K562 (cell line): ENCODE measurements around the gene SYMPK. TPM values are rescaled to one million over a fixed set of nuclear protein-coding genes. Genes with fewer than 3 reads are reported as not detected.

Experiments
- BCL6 ChIP-seq: fragments of 250-450 bp; sonication (Bioruptor Pico); IDR thresholded peaks from 2 replicates; pipeline ENCODE4 v1.4.0; 2020
- BDP1 ChIP-seq: IDR thresholded peaks from 3 replicates; pipeline ENCODE4 v1.6.1; 2011; ENCODE audit not compliant: insufficient read length, insufficient read depth
- CTBP1 ChIP-seq: fragments of 450-650 bp; IDR thresholded peaks from 2 replicates; pipeline ENCODE4 v1.6.1; 2016; ENCODE audit warnings: borderline replicate concordance
- HMG20A ChIP-seq: fragments of 450-650 bp; formaldehyde crosslinking; conservative IDR thresholded peaks from 2 replicates; pipeline ENCODE4 v1.4.0; 2020; ENCODE audit warnings: mild to moderate bottlenecking, mixed read lengths
- MEIS2 ChIP-seq: fragments of 450-650 bp; IDR thresholded peaks from 2 replicates; pipeline ENCODE4 v1.6.1; 2014; ENCODE audit warnings: mild to moderate bottlenecking; ENCODE audit not compliant: partially characterized antibody
- POLR3G ChIP-seq: IDR thresholded peaks from 2 replicates; pipeline ENCODE4 v1.6.1; 2011; ENCODE audit not compliant: insufficient read length, insufficient replicate concordance; ENCODE audit errors: extremely low read depth
- RB1 ChIP-seq: fragments of 450-650 bp; IDR thresholded peaks from 2 replicates; pipeline ENCODE4 v1.6.1; 2017; ENCODE audit warnings: low read depth, mild to moderate bottlenecking
- SOX6 ChIP-seq: fragments of 450-650 bp; IDR thresholded peaks from 2 replicates; pipeline ENCODE4 v1.6.1; 2014; ENCODE audit warnings: mild to moderate bottlenecking
- ZNF23 ChIP-seq: fragments of 250-450 bp; sonication (Bioruptor Pico); IDR thresholded peaks from 2 replicates; pipeline ENCODE4 v1.4.0; 2020; ENCODE audit warnings: mild to moderate bottlenecking
- ZNF274 ChIP-seq: IDR thresholded peaks from 2 replicates; pipeline ENCODE4 v1.6.1; 2011; ENCODE audit warnings: low read depth, mild to moderate bottlenecking, low read length, moderate library complexity, borderline replicate concordance
- ZNF764 ChIP-seq: fragments of 250-450 bp; sonication (Bioruptor Pico); IDR thresholded peaks from 2 replicates; pipeline ENCODE4 v1.4.0; 2020; ENCODE audit warnings: low read depth, mild to moderate bottlenecking, moderate library complexity
- ZNF77 ChIP-seq: fragments of 250-450 bp; sonication (Bioruptor Pico); IDR thresholded peaks from 2 replicates; pipeline ENCODE4 v1.5.0; 2020
- polyA plus RNA-seq, 8 experiments: library from polyadenylated mRNA; depleted of rRNA in 4 of 8; stranded (reverse) in 5 of 8; unstranded in 3 of 8; fragments of >200 nt; fragmentation: Nextera tagmentation in 2 of 8; fragmentation: Illumina TruSeq in 1 of 8; extraction: Ambion mirVana in 2 of 8; extraction: Trizol in 1 of 8; gene quantifications; 2 replicates each; pipeline versions ENCODE4 v1.2.1 to v1.2.3, GENCODE V29; 2011 to 2014; ENCODE audit warnings: inconsistent platforms in 1 of 8, missing spikeins in 1 of 8
- total RNA-seq, 7 experiments: library from RNA; depleted of rRNA in 6 of 7; stranded (reverse); fragments of >200 nt in 6 of 7; fragmentation: Illumina TruSeq in 2 of 7; extraction: Trizol in 2 of 7; gene quantifications; 2 replicates each; pipeline versions ENCODE4 v1.2.1 to v1.2.3, GENCODE V29; 2011 to 2021; ENCODE audit warnings: low replicate concordance in 1 of 7
- TF ChIP-seq, protein P1 (sequence below): IDR thresholded peaks from 2 replicates; pipeline ENCODE4 v1.6.1; 2016; ENCODE audit warnings: missing genetic modification characterization, missing compliant biosample characterization
- TF ChIP-seq, protein P2 (sequence below): fragments of 250-450 bp; sonication (Bioruptor Pico); IDR thresholded peaks from 2 replicates; pipeline ENCODE4 v1.4.0; 2020
- TF ChIP-seq, protein P3 (sequence below): fragments of 250-450 bp; sonication (Bioruptor Pico); IDR thresholded peaks from 2 replicates; pipeline ENCODE4 v1.5.1; 2021; ENCODE audit warnings: mild to moderate bottlenecking
- TF ChIP-seq, protein P4 (sequence below): sonication (generic); formaldehyde crosslinking; IDR thresholded peaks from 2 replicates; pipeline ENCODE4 v1.8.0; 2022; ENCODE audit warnings: missing genetic modification reagents, mild to moderate bottlenecking, moderate library complexity, borderline replicate concordance
- TF ChIP-seq, protein P5 (sequence below), 2 experiments: fragments of 450-650 bp in 1 of 2; sonication (generic) in 1 of 2; formaldehyde crosslinking; conservative IDR thresholded peaks; 2 replicates each; pipeline versions ENCODE4 v1.4.0 to v1.8.1; 2020 to 2022; ENCODE audit warnings: mild to moderate bottlenecking in 1 of 2, missing genetic modification reagents in 1 of 2
- TF ChIP-seq, protein P6 (sequence below): fragments of 250-450 bp; sonication (Bioruptor Pico); IDR thresholded peaks from 2 replicates; pipeline ENCODE4 v1.5.0; 2020; ENCODE audit warnings: mild to moderate bottlenecking
- TF ChIP-seq, protein P7 (sequence below), 2 experiments: fragments of 250-450 bp in 1 of 2; fragments of 450-650 bp in 1 of 2; sonication (Bioruptor Pico) in 1 of 2; IDR thresholded peaks; 2 replicates each; pipeline versions ENCODE4 v1.6.1 to v1.8.0; 2016 to 2021; ENCODE audit warnings: mild to moderate bottlenecking in 2 of 2, moderate library complexity in 2 of 2, missing compliant biosample characterization in 1 of 2, missing genetic modification characterization in 1 of 2

The SYMPK gene
- total and polyA plus RNA-seq, 9 of the 15 experiments (the other 6 are each of a cell fraction or from before 2014, with no cell fraction given), result 0.73 to 95.5 (median 58.4) TPM

DNA sequence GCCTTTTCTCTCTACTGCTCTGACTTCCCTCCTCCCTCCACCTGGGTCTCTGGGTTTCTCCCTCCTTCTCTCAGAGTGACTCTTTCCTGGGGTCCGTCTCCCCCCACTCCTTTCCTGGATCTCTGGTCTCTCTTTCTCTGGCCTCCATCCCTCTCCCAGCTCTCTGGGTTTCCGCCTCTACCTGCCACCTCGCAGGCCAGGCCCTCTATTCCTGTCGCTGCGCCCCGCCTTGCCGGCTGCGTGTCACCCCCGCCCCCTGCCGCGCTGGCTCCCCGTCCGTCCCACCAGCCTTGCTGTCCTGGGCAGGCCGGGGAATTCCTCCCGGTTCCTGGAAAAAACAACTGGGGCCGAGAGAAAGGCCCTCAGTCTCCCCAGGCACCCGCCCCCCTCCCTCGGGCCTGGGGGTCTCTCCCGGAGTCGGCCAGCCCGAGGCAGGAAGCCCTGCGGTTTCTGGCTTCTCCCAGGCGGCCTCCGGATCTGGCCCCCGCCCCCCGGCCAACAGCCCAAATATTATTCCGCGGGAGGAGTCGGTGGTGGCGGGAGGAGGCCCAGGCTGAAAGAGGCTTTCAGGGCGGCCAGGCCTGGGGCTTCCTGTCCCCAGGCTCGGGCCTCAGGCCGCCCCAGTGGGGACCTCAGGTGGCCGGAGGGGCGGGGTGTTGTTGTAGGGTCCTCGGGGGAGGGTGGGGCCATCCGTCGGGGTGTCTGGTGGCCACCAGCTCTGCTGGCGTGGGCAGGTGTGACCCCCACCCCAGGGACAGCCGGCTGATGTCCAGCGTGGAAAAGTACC, 13.7 kb upstream of the SYMPK start (continued):
- TF ChIP-seq, protein P1, sequence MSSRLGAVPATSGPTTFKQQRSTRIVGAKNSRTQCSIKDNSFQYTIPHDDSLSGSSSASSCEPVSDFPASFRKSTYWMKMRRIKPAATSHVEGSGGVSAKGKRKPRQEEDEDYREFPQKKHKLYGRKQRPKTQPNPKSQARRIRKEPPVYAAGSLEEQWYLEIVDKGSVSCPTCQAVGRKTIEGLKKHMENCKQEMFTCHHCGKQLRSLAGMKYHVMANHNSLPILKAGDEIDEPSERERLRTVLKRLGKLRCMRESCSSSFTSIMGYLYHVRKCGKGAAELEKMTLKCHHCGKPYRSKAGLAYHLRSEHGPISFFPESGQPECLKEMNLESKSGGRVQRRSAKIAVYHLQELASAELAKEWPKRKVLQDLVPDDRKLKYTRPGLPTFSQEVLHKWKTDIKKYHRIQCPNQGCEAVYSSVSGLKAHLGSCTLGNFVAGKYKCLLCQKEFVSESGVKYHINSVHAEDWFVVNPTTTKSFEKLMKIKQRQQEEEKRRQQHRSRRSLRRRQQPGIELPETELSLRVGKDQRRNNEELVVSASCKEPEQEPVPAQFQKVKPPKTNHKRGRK, result no peak
- TF ChIP-seq, protein P2, sequence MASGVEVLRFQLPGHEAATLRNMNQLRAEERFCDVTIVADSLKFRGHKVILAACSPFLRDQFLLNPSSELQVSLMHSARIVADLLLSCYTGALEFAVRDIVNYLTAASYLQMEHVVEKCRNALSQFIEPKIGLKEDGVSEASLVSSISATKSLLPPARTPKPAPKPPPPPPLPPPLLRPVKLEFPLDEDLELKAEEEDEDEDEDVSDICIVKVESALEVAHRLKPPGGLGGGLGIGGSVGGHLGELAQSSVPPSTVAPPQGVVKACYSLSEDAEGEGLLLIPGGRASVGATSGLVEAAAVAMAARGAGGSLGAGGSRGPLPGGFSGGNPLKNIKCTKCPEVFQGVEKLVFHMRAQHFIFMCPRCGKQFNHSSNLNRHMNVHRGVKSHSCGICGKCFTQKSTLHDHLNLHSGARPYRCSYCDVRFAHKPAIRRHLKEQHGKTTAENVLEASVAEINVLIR, result no peak
- TF ChIP-seq ZNF764 (CRISPR knock-in tag) (no peak), BCL6 (no peak), MEIS2 (no peak), ZNF77 (CRISPR knock-in tag) (no peak), RB1 (peak; percentile 41; the same call in 1 of the 2 replicates), CTBP1 (peak; percentile 67), ZNF274 (no peak), ZNF23 (CRISPR knock-in tag) (no peak), POLR3G (no peak), BDP1 (no peak), SOX6 (0 out of 2 replicates have a peak, but pooled peaks have one; percentile 19), HMG20A (CRISPR knock-in tag) (no peak)
- TF ChIP-seq, protein P3, sequence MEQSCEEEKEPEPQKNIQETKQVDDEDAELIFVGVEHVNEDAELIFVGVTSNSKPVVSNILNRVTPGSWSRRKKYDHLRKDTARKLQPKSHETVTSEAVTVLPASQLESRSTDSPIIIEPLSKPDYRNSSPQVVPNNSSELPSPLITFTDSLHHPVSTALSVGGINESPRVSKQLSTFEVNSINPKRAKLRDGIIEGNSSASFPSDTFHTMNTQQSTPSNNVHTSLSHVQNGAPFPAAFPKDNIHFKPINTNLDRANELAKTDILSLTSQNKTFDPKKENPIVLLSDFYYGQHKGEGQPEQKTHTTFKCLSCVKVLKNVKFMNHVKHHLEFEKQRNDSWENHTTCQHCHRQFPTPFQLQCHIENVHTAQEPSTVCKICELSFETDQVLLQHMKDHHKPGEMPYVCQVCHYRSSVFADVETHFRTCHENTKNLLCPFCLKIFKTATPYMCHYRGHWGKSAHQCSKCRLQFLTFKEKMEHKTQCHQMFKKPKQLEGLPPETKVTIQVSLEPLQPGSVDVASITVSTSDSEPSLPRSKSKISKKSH (CRISPR knock-in tag), result no peak
- TF ChIP-seq, protein P4, sequence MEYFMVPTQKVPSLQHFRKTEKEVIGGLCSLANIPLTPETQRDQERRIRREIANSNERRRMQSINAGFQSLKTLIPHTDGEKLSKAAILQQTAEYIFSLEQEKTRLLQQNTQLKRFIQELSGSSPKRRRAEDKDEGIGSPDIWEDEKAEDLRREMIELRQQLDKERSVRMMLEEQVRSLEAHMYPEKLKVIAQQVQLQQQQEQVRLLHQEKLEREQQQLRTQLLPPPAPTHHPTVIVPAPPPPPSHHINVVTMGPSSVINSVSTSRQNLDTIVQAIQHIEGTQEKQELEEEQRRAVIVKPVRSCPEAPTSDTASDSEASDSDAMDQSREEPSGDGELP (CRISPR knock-in tag), result peak; percentile 61; the same call in 1 of the 2 replicates
- TF ChIP-seq, protein P5, sequence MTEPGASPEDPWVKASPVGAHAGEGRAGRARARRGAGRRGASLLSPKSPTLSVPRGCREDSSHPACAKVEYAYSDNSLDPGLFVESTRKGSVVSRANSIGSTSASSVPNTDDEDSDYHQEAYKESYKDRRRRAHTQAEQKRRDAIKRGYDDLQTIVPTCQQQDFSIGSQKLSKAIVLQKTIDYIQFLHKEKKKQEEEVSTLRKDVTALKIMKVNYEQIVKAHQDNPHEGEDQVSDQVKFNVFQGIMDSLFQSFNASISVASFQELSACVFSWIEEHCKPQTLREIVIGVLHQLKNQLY (CRISPR knock-in tag; conservative IDR thresholded peaks at IDR 0.05), result no peak
- TF ChIP-seq, protein P6, sequence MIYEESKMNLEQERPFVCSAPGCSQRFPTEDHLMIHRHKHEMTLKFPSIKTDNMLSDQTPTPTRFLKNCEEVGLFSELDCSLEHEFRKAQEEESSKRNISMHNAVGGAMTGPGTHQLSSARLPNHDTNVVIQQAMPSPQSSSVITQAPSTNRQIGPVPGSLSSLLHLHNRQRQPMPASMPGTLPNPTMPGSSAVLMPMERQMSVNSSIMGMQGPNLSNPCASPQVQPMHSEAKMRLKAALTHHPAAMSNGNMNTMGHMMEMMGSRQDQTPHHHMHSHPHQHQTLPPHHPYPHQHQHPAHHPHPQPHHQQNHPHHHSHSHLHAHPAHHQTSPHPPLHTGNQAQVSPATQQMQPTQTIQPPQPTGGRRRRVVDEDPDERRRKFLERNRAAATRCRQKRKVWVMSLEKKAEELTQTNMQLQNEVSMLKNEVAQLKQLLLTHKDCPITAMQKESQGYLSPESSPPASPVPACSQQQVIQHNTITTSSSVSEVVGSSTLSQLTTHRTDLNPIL (CRISPR knock-in tag), result no peak
- TF ChIP-seq, protein P7, sequence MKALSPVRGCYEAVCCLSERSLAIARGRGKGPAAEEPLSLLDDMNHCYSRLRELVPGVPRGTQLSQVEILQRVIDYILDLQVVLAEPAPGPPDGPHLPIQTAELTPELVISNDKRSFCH (CRISPR knock-in tag; IDR thresholded peaks at IDR 0.05), result no peak
- TF ChIP-seq, protein P7 (tag; IDR thresholded peaks at IDR 0.05), result 0 out of 2 replicates have a peak, but pooled peaks have one; percentile 48
